Stimulated activated CD4-positive, alpha-beta T cell treated with anti-CD3 and anti-CD28 coated beads, Interleukin-4, amount 100 ng/mL, for 1 hour (primary cell): ENCODE results near the gene DPEP1.
"Not testable (repeated sequence)": the region's sequence is repeated elsewhere in the genome, so short reads cannot be mapped to it uniquely, and the experiment has no call there.

Experiments
- DNase-seq: peaks from one replicate; pipeline ENCODE4 v3.0.0-alpha.2; 2020

DPEP1 gene

GRCh38 chr16:89621698-89622409 is 8.4 kb downstream of the DPEP1 start:
- no peak for DNase-seq

GRCh38 chr16:89623511-89624261 is 10.2 kb downstream of the DPEP1 start:
- no peak for DNase-seq

GRCh38 chr16:89624777-89625761 is 11.6 kb downstream of the DPEP1 start:
- no peak for DNase-seq

- DNase-seq, result no peak
Observed at GRCh38 chr16:89629827-89630610, 16.6 kb downstream of the DPEP1 start.

GRCh38 chr16:89633064-89633631 is 19.7 kb downstream of the DPEP1 start:
- DNase-seq, result no peak

- not testable (repeated sequence) for DNase-seq
Observed at GRCh38 chr16:89634463-89635385, 21.3 kb downstream of the DPEP1 start.

- no peak for DNase-seq
Observed at GRCh38 chr16:89636663-89637062, 23.2 kb downstream of the DPEP1 start.

GRCh38 chr16:89637379-89637778 is 23.9 kb downstream of the DPEP1 start:
- DNase-seq, result no peak

- DNase-seq, result no peak
Observed at GRCh38 chr16:89638455-89638854, 25.0 kb downstream of the DPEP1 start.

- no peak for DNase-seq
Observed at GRCh38 chr16:89639385-89639784, 25.9 kb downstream of the DPEP1 start.

GRCh38 chr16:89641458-89642119 is 28.1 kb downstream of the DPEP1 start:
- DNase-seq, result no peak

- DNase-seq, result no peak
Observed at GRCh38 chr16:89642574-89642973, 29.1 kb downstream of the DPEP1 start.

- no peak for DNase-seq
Observed at GRCh38 chr16:89643769-89644300, 30.4 kb downstream of the DPEP1 start.

GRCh38 chr16:89645122-89645521 is 31.7 kb downstream of the DPEP1 start:
- no peak for DNase-seq

GRCh38 chr16:89646270-89646669 is 32.8 kb downstream of the DPEP1 start:
- no peak for DNase-seq

- no peak for DNase-seq
Observed at GRCh38 chr16:89646906-89647305, 33.5 kb downstream of the DPEP1 start.

GRCh38 chr16:89651584-89651983 is 38.1 kb downstream of the DPEP1 start:
- no peak for DNase-seq

- no peak for DNase-seq
Observed at GRCh38 chr16:89653656-89654295, 40.3 kb downstream of the DPEP1 start.

GRCh38 chr16:89655062-89655643 is 41.7 kb downstream of the DPEP1 start:
- no peak for DNase-seq
